Pancreas (tissue), 10 donors: Measurements from ENCODE around the gene DPY19L1. TPM values are rescaled to one million over a fixed set of nuclear protein-coding genes. Genes with fewer than 3 reads are reported as not detected.

Source experiments
- ATAC-seq, 4 donors: fragments of 200-7000 bp; cut with Tn5 transposase; one replicate each; pipeline versions ENCODE4 v1.8.0 to v1.9.1; 2020; ENCODE audit warnings: mild to moderate bottlenecking in 4 of 4, moderate library complexity in 4 of 4
- DNase-seq, 6 donors: peaks; one replicate each; pipeline ENCODE4 v3.0.0-alpha.2; 2020
- FAIRE-seq: peaks from 2 replicates; lab custom pipeline; 2012; peaks lifted over from hg19 to GRCh38; lab: Jason Lieb, UNC
- H3K27ac ChIP-seq, 4 donors: fragments of 200-600 bp; sonication (generic); 1 replicate in 3 of 4; 2 replicates in 1 of 4; pipeline versions ENCODE4 v1.5.0 to v1.8.0; 2020
- H3K27me3 ChIP-seq, 4 donors: fragments of 200-600 bp; one replicate each; pipeline ENCODE4 v1.8.0; 2021
- H3K36me3 ChIP-seq, 3 donors: fragments of 200-600 bp; sonication (generic) in 1 of 3; one replicate each; pipeline versions ENCODE4 v1.5.0 to v1.8.0; 2020 to 2021
- H3K4me1 ChIP-seq, 3 donors: fragments of 200-600 bp; one replicate each; pipeline ENCODE4 v1.8.0; 2021
- H3K4me3 ChIP-seq, 4 donors: fragments of 200-600 bp; sonication (generic) in 2 of 4; one replicate each; pipeline versions ENCODE4 v1.5.0 to v1.8.0; 2020 to 2021
- H3K9me3 ChIP-seq, 4 donors: fragments of 200-600 bp; one replicate each; pipeline ENCODE4 v1.8.0; 2021
- CTCF ChIP-seq, 4 donors: fragments of 200-600 bp; sonication (generic) in 3 of 4; IDR thresholded peaks; one replicate each; pipeline versions ENCODE4 v1.5.0 to v1.8.0; 2021; ENCODE audit warnings: antibody characterized with exemption in 4 of 4
- WGBS, 2 donors: extraction: QIAGEN DNeasy Blood & Tissue Kit; methylation state at CpG; one replicate each; pipeline ENCODE4 v1.1.7; 2013; 5-methylcytosine and 5-hydroxymethylcytosine counted together
- intact Hi-C, 3 donors: fragments of 100-400 bp; cut with DNase I; formaldehyde crosslinking; loops; one replicate each; pipeline versions ENCODE4 v1.11.1 to v1.14.2; 2022
- polyA plus RNA-seq, 2 donors: library from polyadenylated mRNA; stranded (reverse); fragments of 200-250 nt; gene quantifications; one replicate each; pipeline ENCODE4 v1.2.3, GENCODE V29; 2013
- total RNA-seq, 6 donors: library from RNA; stranded (reverse); fragmentation: NEBNext Ultra II Directional in 4 of 6; extraction: Animal tissue kit (Norgen Biotek cat#: 25700) in 4 of 6; gene quantifications; one replicate each; pipeline versions ENCODE4 v1.2.1 to v1.2.4, GENCODE V29; 2021 to 2023
- donor health status: healthy with polysubstance abuse.
- donor health status: DM: no; HTN: no; CAD: no; lungs with moderate emphysema.
- donor health status: DM: no; HTN: no; CAD: no.
- donor health status: control.
- donor health status: control.
- donor health status: Bipolar disorder and iron deficiency.
- donor health status: DM: yes; HTN: yes; CAD: no.
- donor health status: DM: no; HTN: no; CAD: no.
- donor health status: DM: no; HTN: no; CAD: no.
- donor health status: DM: yes; HTN: yes; CAD: no.

The DPY19L1 gene
- total and polyA plus RNA-seq, 8 donors: 1.6 to 12.9 (median 5.7) TPM

DNA sequence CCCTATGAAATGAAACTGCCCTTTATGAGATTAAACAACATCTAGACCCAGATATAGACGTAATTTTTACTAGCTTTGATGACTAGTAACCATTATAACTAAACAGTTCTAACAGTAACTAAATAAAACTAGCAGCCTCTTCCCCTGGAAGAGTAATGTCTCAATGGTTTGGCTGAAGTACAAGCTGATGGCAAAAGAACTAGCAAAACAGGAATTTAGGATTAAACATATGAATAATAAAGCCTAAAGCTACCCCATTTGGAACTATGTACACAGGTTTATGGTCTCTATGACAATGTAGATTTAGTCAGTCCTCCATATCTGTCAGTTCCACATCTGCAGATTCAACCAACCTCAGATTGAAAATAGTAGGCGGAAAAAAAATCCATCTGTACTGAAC, 6.4 kb downstream of the DPY19L1 start:
- intact Hi-C loops: no loop called here
- 80 to 89% methylated on average over 2 of the region's 2 CpGs for WGBS, 2 donors
- Histone ChIP-seq H3K4me1 (peaks cover 0 to 18% (median 10%) of the 10 kb centered on the region in 3 donors), H3K9me3 (no peaks in the 10 kb centered on the region), H3K27ac (no peak overlapping the region), H3K36me3 (no peaks in the 10 kb centered on the region), H3K4me3 (no peak overlapping the region), H3K27me3 (no peaks in the 10 kb centered on the region)
- no peak for ATAC-seq
- FAIRE-seq: no peak
- no peak for TF ChIP-seq CTCF (IDR thresholded peaks at IDR 0.05)
- DNase-seq: no peak

DNA sequence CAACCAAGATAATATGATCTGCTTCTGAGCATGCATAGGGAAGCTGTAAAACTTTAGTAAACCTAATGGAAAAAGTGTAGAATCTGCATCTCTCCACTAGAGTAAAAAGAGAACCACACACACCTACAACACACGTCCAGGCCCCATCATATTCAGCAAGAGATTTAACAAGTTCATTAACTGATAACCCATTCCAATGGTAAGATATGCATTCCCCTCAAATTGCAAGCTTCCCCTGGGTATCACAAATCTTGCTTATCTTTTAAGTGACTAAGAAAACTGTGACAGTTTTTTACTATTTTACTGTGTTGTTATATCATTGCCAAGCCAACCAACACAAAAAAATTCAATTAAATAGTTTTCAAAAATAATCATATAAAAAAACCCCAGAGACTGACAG, 8.0 kb downstream of the DPY19L1 start:
- H3K4me1 ChIP-seq: peaks cover 0 to 11% (median 10%) of the 10 kb centered on the region in 3 donors
- H3K27ac ChIP-seq: no peak overlapping the region
- no peaks in the 10 kb centered on the region for H3K9me3 ChIP-seq
- 76 to 86% methylated on average over 1 of the region's 1 CpG for WGBS, 2 donors
- H3K27me3 ChIP-seq: no peaks in the 10 kb centered on the region
- ATAC-seq (no peak), DNase-seq (no peak), FAIRE-seq (no peak)
- intact Hi-C loops: no loop called here
- TF ChIP-seq CTCF (IDR thresholded peaks at IDR 0.05): no peak
- no peak overlapping the region for H3K4me3 ChIP-seq
- H3K36me3 ChIP-seq: no peaks in the 10 kb centered on the region

DNA sequence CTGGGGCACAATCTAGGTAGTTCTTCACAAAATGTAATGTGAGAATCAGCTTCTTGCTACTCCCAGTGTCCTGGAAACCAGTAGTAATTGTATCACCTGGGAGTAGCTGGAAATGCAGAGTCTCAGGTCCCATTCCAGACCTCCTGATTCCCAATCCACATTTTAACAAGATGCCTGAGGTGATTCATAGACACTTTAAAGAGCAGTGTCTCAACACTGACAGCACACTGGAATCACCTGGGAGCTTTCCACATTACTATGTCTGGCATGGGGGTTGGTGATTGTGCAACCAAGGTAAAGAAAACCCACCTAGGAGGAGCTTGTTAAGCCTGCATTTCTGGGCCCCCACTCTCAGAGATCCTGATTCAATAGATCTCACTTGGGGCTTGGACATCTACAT, 11.1 kb downstream of the DPY19L1 start:
- no peak for FAIRE-seq
- no peaks in the 10 kb centered on the region for H3K9me3 ChIP-seq
- no peak for TF ChIP-seq CTCF (IDR thresholded peaks at IDR 0.05)

DNA sequence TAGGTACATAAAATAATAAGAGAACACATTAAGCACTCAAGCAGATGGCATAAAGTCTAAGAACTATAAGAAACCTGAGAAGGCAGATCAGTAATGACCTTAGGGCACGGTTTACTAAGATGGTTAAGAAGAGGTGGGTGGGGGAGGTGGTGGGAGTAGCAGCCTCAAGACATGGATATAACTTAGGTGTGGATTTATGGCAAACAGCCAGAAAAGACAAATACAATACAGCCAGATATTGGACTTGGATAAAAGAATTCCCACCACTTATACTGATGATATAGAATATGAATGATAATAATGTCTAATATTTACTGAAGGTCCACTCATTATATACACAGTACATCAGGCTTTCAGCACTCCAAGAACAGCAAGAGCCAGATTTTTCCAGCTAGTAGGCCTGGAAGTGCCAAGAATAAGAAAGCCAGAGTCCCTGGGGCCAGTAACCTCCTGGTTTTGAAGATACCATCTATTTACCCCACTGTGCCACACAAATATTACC, 11.9 kb downstream of the DPY19L1 start:
- no peak overlapping the region for H3K4me3 ChIP-seq
- FAIRE-seq: no peak
- TF ChIP-seq CTCF (IDR thresholded peaks at IDR 0.05): no peak
- no peak for ATAC-seq
- intact Hi-C loops: no loop called here
- peaks cover 0 to 4% (median 2%) of the 10 kb centered on the region in 3 donors for H3K4me1 ChIP-seq
- no peak for DNase-seq
- H3K9me3 ChIP-seq: no peaks in the 10 kb centered on the region
- no peaks in the 10 kb centered on the region for H3K36me3 ChIP-seq
- WGBS, 2 donors: 57 to 71% methylated on average over 1 of the region's 1 CpG
- H3K27me3 ChIP-seq: no peaks in the 10 kb centered on the region
- H3K27ac ChIP-seq: no peak overlapping the region

More for the DNA sequence above, 11.1 kb downstream of the DPY19L1 start:
- no peaks in the 10 kb centered on the region for H3K27me3 ChIP-seq
- no peak overlapping the region for H3K4me3 ChIP-seq
- no peak overlapping the region for H3K27ac ChIP-seq
- H3K4me1 ChIP-seq: peaks cover 0 to 10% (median 4%) of the 10 kb centered on the region in 3 donors
- intact Hi-C loops: no loop called here
- DNase-seq (no peak), ATAC-seq (no peak)
- H3K36me3 ChIP-seq: no peaks in the 10 kb centered on the region

DNA sequence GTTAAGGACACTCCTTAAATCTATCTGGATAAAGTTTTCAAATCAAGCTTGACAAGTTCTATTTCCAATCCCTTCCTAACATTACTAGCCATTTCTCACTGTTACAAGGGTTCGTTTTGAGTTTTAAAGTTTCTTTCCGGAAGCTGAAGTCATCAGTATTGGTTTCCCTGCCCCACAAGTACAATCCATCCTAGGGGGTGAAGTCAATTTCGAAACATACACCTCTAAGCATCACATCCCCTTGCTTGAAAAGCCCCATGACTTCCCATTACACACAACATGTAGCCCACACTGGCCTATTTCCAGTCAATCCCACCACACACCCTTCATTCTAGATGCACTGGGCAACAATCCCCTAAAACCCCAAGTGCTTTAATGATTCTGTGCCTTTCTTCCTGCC, 13.0 kb downstream of the DPY19L1 start:
- no peaks in the 10 kb centered on the region for H3K9me3 ChIP-seq
- DNase-seq: no peak
- intact Hi-C loops: no loop called here
- no peak for TF ChIP-seq CTCF (IDR thresholded peaks at IDR 0.05)
- no peaks in the 10 kb centered on the region for H3K36me3 ChIP-seq
- 87 to 90% methylated on average over 3 of the region's 3 CpGs for WGBS, 2 donors
- FAIRE-seq: no peak
- no peak for ATAC-seq
- H3K4me1 ChIP-seq: no peaks in the 10 kb centered on the region
- no peaks in the 10 kb centered on the region for H3K27me3 ChIP-seq
- H3K27ac ChIP-seq: no peak overlapping the region
- H3K4me3 ChIP-seq: no peak overlapping the region
